Skin epidermis (tissue), 12 donors: ENCODE measurements around the gene NEK7.

ENCODE experiments used
- H3K27ac ChIP-seq, 21 experiments: fragments of 200-600 bp; sonication (generic) in 11 of 21; one replicate each; pipeline ENCODE4 v1.5.0; 2020; ENCODE audit warnings: mild to moderate bottlenecking in 3 of 21, inconsistent platforms in 2 of 21, moderate library complexity in 2 of 21
- H3K4me3 ChIP-seq, 7 experiments: fragments of 200-600 bp; sonication (generic) in 2 of 7; one replicate each; pipeline ENCODE4 v1.5.0; 2020; ENCODE audit warnings: inconsistent platforms in 2 of 7, mild to moderate bottlenecking in 2 of 7, moderate library complexity in 1 of 7

The NEK7 gene

GRCh38 chr1:198370996-198371395 is 214.2 kb downstream of the NEK7 start:
- Histone ChIP-seq H3K27ac (no peak overlapping the region), H3K4me3 (no peak overlapping the region)
